Breast epithelium (tissue), 3 donors: ENCODE results near the gene CLK2.

ENCODE experiments used
- CTCF ChIP-seq, 3 donors: fragments of 450-650 bp; IDR thresholded peaks; one replicate each; pipeline ENCODE4 v1.5.1; 2016 to 2017; ENCODE audit warnings: antibody characterized with exemption in 3 of 3, mild to moderate bottlenecking in 3 of 3, moderate library complexity in 3 of 3
- POLR2A ChIP-seq: fragments of 450-650 bp; IDR thresholded peaks from one replicate; pipeline ENCODE4 v1.6.1; 2016; ENCODE audit warnings: antibody characterized with exemption, mild to moderate bottlenecking, moderate library complexity
- POLR2AphosphoS5 ChIP-seq, 3 donors: sonication (generic); formaldehyde crosslinking; IDR thresholded peaks; one replicate each; pipeline ENCODE4 v1.6.1; 2017; ENCODE audit warnings: antibody characterized with exemption in 3 of 3

GRCh38 chr1:155242805-155243358 is 30.4 kb downstream of the CLK2 start:
- no peak for TF ChIP-seq CTCF (IDR thresholded peaks at IDR 0.05)
- no peak for TF ChIP-seq POLR2A
- TF ChIP-seq POLR2AphosphoS5 (IDR thresholded peaks at IDR 0.05), result no peak
